Omental fat pad (tissue), 4 donors: ENCODE data around the gene ARHGAP9. TPM values are rescaled to one million over a fixed set of nuclear protein-coding genes. Genes with fewer than 3 reads are reported as not detected.
A peak's percentile ranks its signal among the peaks of the same experiment; 100 is the strongest.

ENCODE experiments used
- ATAC-seq: fragments of 150-250 bp; one replicate; pipeline ENCODE4 v1.9.1; 2016; ENCODE audit warnings: mild to moderate bottlenecking, moderate library complexity; ENCODE audit not compliant: low FRiP score
- DNase-seq: peaks from one replicate; pipeline ENCODE4 v3.0.0-alpha.2; 2019; ENCODE audit warnings: low spot score
- CTCF ChIP-seq, 3 donors: fragments of 450-650 bp; IDR thresholded peaks; one replicate each; pipeline ENCODE4 v1.5.1; 2016 to 2017; ENCODE audit warnings: antibody characterized with exemption in 3 of 3, mild to moderate bottlenecking in 3 of 3, moderate library complexity in 2 of 3
- total RNA-seq, 4 donors: library from RNA; depleted of rRNA; stranded (reverse); fragments of >200 nt; gene quantifications; one replicate each; pipeline ENCODE4 v1.1.0, GENCODE V29; 2016

Gene ARHGAP9
- total RNA-seq, 4 donors from 2014 or later, result 13.8 to 85.6 (median 29.8) TPM

GRCh38 chr12:57459750-57460467 lies 19.8 kb downstream of the ARHGAP9 start, which contains the start of gene GLI1:
Gene GLI1, plus strand, starts transcription at chr12:57459785. Its CDS starts 3,907 bp downstream, at chr12:57463692.
- no peak for DNase-seq
- TF ChIP-seq CTCF (IDR thresholded peaks at IDR 0.05), result no peak
- ATAC-seq, result no peak

- peak; percentile 79 for ATAC-seq
Observed at GRCh38 chr12:57459055-57459749, 20.5 kb downstream of the ARHGAP9 start.

GRCh38 chr12:57458665-57459054 lies 21.0 kb downstream of the ARHGAP9 start:
- DNase-seq (no peak), ATAC-seq (no peak)
- TF ChIP-seq CTCF (IDR thresholded peaks at IDR 0.05), result no peak

More at GRCh38 chr12:57459055-57459749, 20.5 kb downstream of the ARHGAP9 start:
- DNase-seq, result peak; percentile 88
- peak in 1 of 3 donors; percentile 87 for TF ChIP-seq CTCF (IDR thresholded peaks at IDR 0.05)

- DNase-seq, result no peak
- ATAC-seq, result no peak
- no peak for TF ChIP-seq CTCF (IDR thresholded peaks at IDR 0.05)
Observed at GRCh38 chr12:57456737-57457490, 22.8 kb downstream of the ARHGAP9 start.

GRCh38 chr12:57456145-57456700 lies 23.4 kb downstream of the ARHGAP9 start:
- DNase-seq, result no peak
- ATAC-seq, result no peak
- no peak for TF ChIP-seq CTCF (IDR thresholded peaks at IDR 0.05)

- no peak for TF ChIP-seq CTCF (IDR thresholded peaks at IDR 0.05)
- ATAC-seq, result no peak
- DNase-seq, result no peak
Observed at GRCh38 chr12:57455374-57456144, 24.1 kb downstream of the ARHGAP9 start.
